ENCODE measurements around the gene MOBP. TPM values are rescaled to one million over a fixed set of nuclear protein-coding genes. Genes with fewer than 3 reads are reported as not detected.

Gene MOBP
- polyA plus RNA-seq, 1 donor = 0.05 TPM

DNA sequence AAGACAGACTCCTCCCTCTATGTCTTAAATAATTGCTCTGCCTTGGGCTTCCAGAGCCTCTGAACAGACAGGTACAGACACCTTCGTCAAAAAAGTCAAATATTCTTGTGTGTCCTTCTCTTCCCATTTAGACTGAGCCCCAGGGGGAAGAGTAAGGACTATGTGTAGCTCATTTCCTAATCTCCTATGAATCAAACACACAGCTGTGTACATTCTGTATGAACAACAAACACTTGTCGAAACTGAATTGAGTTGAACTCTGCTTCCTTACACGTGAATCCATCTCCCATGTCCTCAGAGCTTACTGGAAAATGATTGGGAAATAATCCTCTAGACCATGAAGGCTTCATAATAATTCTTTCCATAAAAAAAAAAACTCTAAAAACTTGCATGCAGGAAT is 80.8 kb downstream of the MOBP start:
- DNase-seq = no peak

- DNase-seq = no peak
Measured at GRCh38 chr3:39550354-39551051, 83.0 kb downstream of the MOBP start.

Other genes with a start within 250 kb of the MOBP start
- 6.7 TPM for gene CX3CR1, start 187.6 kb upstream of the MOBP start, polyA plus RNA-seq (ENCODE audit: insufficient read length)
- gene CCR8, start 138.0 kb upstream of the MOBP start, polyA plus RNA-seq (ENCODE audit: insufficient read length) = not detected
- gene SLC25A38, start 84.3 kb upstream of the MOBP start, polyA plus RNA-seq (ENCODE audit: insufficient read length) = 18.2 TPM
- 1,993 TPM for gene RPSA, start 61.0 kb upstream of the MOBP start, polyA plus RNA-seq (ENCODE audit: insufficient read length)